Skin epidermis (tissue), 12 donors: ENCODE results near the gene DLAT.
"Not testable (repeated sequence)": the region's sequence is repeated elsewhere in the genome, so short reads cannot be mapped to it uniquely, and the experiment has no call there.

Experiments used
- H3K27ac ChIP-seq, 21 experiments: fragments of 200-600 bp; sonication (generic) in 11 of 21; one replicate each; pipeline ENCODE4 v1.5.0; 2020; ENCODE audit warnings: mild to moderate bottlenecking in 3 of 21, inconsistent platforms in 2 of 21, moderate library complexity in 2 of 21
- H3K4me3 ChIP-seq, 7 experiments: fragments of 200-600 bp; sonication (generic) in 2 of 7; one replicate each; pipeline ENCODE4 v1.5.0; 2020; ENCODE audit warnings: inconsistent platforms in 2 of 7, mild to moderate bottlenecking in 2 of 7, moderate library complexity in 1 of 7

DLAT gene

GRCh38 chr11:112002491-112003216 lies 22.6 kb upstream of the DLAT start:
- H3K4me3 ChIP-seq = no peak overlapping the region
- no peak overlapping the region for H3K27ac ChIP-seq

- no peak overlapping the region for H3K4me3 ChIP-seq
- H3K27ac ChIP-seq = no peak overlapping the region
Measured at GRCh38 chr11:112004389-112004788, 20.8 kb upstream of the DLAT start.

GRCh38 chr11:112005422-112006094 lies 19.6 kb upstream of the DLAT start:
- Histone ChIP-seq H3K27ac (no peak overlapping the region), H3K4me3 (no peak overlapping the region)

GRCh38 chr11:112006095-112006441 lies 19.1 kb upstream of the DLAT start:
- not testable (repeated sequence) for H3K4me3 ChIP-seq, H3K27ac ChIP-seq

GRCh38 chr11:112011451-112011850 lies 13.8 kb upstream of the DLAT start:
- H3K4me3 ChIP-seq, H3K27ac ChIP-seq: not testable (repeated sequence)

- H3K4me3 ChIP-seq = no peak overlapping the region
- no peak overlapping the region for H3K27ac ChIP-seq
Measured at GRCh38 chr11:112012874-112013273, 12.3 kb upstream of the DLAT start.

GRCh38 chr11:112013497-112014164 lies 11.6 kb upstream of the DLAT start:
- Histone ChIP-seq H3K4me3 (no peak overlapping the region), H3K27ac (no peak overlapping the region)

- Histone ChIP-seq H3K27ac (peak overlapping the region in 4 of 21 experiments; percentile 14 to 41 (median 30)), H3K4me3 (no peak overlapping the region)
Measured at GRCh38 chr11:112016088-112016764, 9.0 kb upstream of the DLAT start.

GRCh38 chr11:112016765-112017376 lies 8.3 kb upstream of the DLAT start:
- H3K4me3 ChIP-seq = no peak overlapping the region
- peak overlapping the region in 5 of 21 experiments; percentile 17 to 46 (median 41) for H3K27ac ChIP-seq

GRCh38 chr11:112017538-112017937 lies 7.7 kb upstream of the DLAT start:
- peak overlapping the region in 3 of 21 experiments; percentile 17 to 46 (median 46) for H3K27ac ChIP-seq
- no peak overlapping the region for H3K4me3 ChIP-seq

- Histone ChIP-seq H3K4me3 (no peak overlapping the region), H3K27ac (no peak overlapping the region)
Measured at GRCh38 chr11:112019066-112019465, 6.1 kb upstream of the DLAT start.

- H3K27ac ChIP-seq = no peak overlapping the region
Measured at GRCh38 chr11:112023104-112023503, 2.1 kb upstream of the DLAT start.

GRCh38 chr11:112024178-112024772 lies 933 bp upstream of the DLAT start:
- Histone ChIP-seq H3K4me3 (peak overlapping the region; percentile 56 to 86 (median 77)), H3K27ac (peak overlapping the region; percentile 66 to 96 (median 90))

More at GRCh38 chr11:112023104-112023503, 2.1 kb upstream of the DLAT start:
- H3K4me3 ChIP-seq = no peak overlapping the region

GRCh38 chr11:112025707-112026106 lies 499 bp downstream of the DLAT start:
- Histone ChIP-seq H3K4me3 (peak overlapping the region; percentile 56 to 86 (median 77)), H3K27ac (peak overlapping the region; percentile 62 to 96 (median 90))

GRCh38 chr11:112026784-112027410 lies 1.7 kb downstream of the DLAT start:
- H3K27ac ChIP-seq, H3K4me3 ChIP-seq: not testable (repeated sequence)

- H3K27ac ChIP-seq = no peak overlapping the region
- H3K4me3 ChIP-seq = no peak overlapping the region
Measured at GRCh38 chr11:112029460-112029859, 4.3 kb downstream of the DLAT start.

GRCh38 chr11:112033902-112034301 lies 8.7 kb downstream of the DLAT start:
- H3K27ac ChIP-seq = no peak overlapping the region
- no peak overlapping the region for H3K4me3 ChIP-seq

- Histone ChIP-seq H3K4me3 (no peak overlapping the region), H3K27ac (no peak overlapping the region)
Measured at GRCh38 chr11:112037527-112037926, 12.3 kb downstream of the DLAT start.
